Spinal cord (tissue), 10 donors: ENCODE data around the gene PDZD2. TPM values are rescaled to one million over a fixed set of nuclear protein-coding genes. Genes with fewer than 3 reads are reported as not detected.
A peak's percentile ranks its signal among the peaks of the same experiment; 100 is the strongest.
"Not testable (repeated sequence)": the region's sequence is repeated elsewhere in the genome, so short reads cannot be mapped to it uniquely, and the experiment has no call there.

Experiments
- DNase-seq, 6 donors: peaks; one replicate each; pipeline versions ENCODE4 v3.0.0 to v3.0.0-alpha.2; 2013 to 2015; ENCODE audit warnings: low spot score in 6 of 6, low read depth in 4 of 6
- H3K27ac ChIP-seq: one replicate; pipeline ENCODE4 v1.5.1; 2013; ENCODE audit warnings: low read depth, low read length, control low read depth
- H3K27me3 ChIP-seq: one replicate; pipeline ENCODE4 v1.6.1; 2013; ENCODE audit warnings: low read length; ENCODE audit not compliant: control insufficient read depth, insufficient read depth
- H3K36me3 ChIP-seq: one replicate; pipeline ENCODE4 v1.6.1; 2013; ENCODE audit warnings: low read length; ENCODE audit not compliant: control insufficient read depth, insufficient read depth
- H3K4me1 ChIP-seq: one replicate; pipeline ENCODE4 v1.6.1; 2013; ENCODE audit warnings: low read length; ENCODE audit not compliant: control insufficient read depth, insufficient read depth
- H3K4me3 ChIP-seq: one replicate; pipeline ENCODE4 v1.5.1; 2013; ENCODE audit warnings: low read depth, low read length, control low read depth
- H3K9me3 ChIP-seq: one replicate; pipeline ENCODE4 v1.6.1; 2013; ENCODE audit warnings: low read length; ENCODE audit not compliant: control insufficient read depth, insufficient read depth
- WGBS: methylation state at CpG from one replicate; pipeline ENCODE4 v1.1.5; 2013; ENCODE audit warnings: missing lambda C conversion rate; ENCODE audit not compliant: insufficient coverage; 5-methylcytosine and 5-hydroxymethylcytosine counted together
- polyA plus RNA-seq, 2 donors: library from polyadenylated mRNA; unstranded; fragments of 120-200 nt; gene quantifications; one replicate each; pipeline ENCODE4 v1.2.1, GENCODE V29; 2013; ENCODE audit not compliant: insufficient read length in 2 of 2
- total RNA-seq, 2 donors: library from RNA; depleted of rRNA in 1 of 2; stranded (reverse); fragments of 120-200 nt in 1 of 2; fragments of >200 nt in 1 of 2; gene quantifications; one replicate each; pipeline versions ENCODE4 v1.2.3 to v1.2.4, GENCODE V29; 2013 to 2014
- donor health status: healthy.

The PDZD2 gene
- total and polyA plus RNA-seq, 4 donors: 22.1 to 40.2 (median 34.9) TPM

GRCh38 chr5:31768046-31768445, 129.1 kb downstream of the PDZD2 start:
- no peak for DNase-seq
- H3K27me3 ChIP-seq: no peaks in the 10 kb centered on the region
- 98% methylated on average over 6 of the region's 6 CpGs for WGBS

GRCh38 chr5:31768784-31769183, 129.9 kb downstream of the PDZD2 start:
- no peak for DNase-seq
- Histone ChIP-seq H3K4me1 (peaks cover 3% of the 10 kb centered on the region), H3K27ac (no peak overlapping the region), H3K9me3 (no peaks in the 10 kb centered on the region), H3K4me3 (no peak overlapping the region), H3K36me3 (no peaks in the 10 kb centered on the region), H3K27me3 (no peaks in the 10 kb centered on the region)
- WGBS: 95% methylated on average over 9 of the region's 9 CpGs

More at GRCh38 chr5:31768046-31768445, 129.1 kb downstream of the PDZD2 start:
- Histone ChIP-seq H3K27ac (no peak overlapping the region), H3K4me1 (peaks cover 3% of the 10 kb centered on the region), H3K9me3 (no peaks in the 10 kb centered on the region), H3K4me3 (no peak overlapping the region), H3K36me3 (no peaks in the 10 kb centered on the region)

- 89% methylated on average over 3 of the region's 3 CpGs for WGBS
- DNase-seq: no peak
- Histone ChIP-seq H3K9me3 (no peaks in the 10 kb centered on the region), H3K4me1 (peaks cover 3% of the 10 kb centered on the region), H3K27ac (no peak overlapping the region), H3K4me3 (no peak overlapping the region), H3K36me3 (no peaks in the 10 kb centered on the region), H3K27me3 (no peaks in the 10 kb centered on the region)
Observed at GRCh38 chr5:31769530-31769929, 130.6 kb downstream of the PDZD2 start.

GRCh38 chr5:31770132-31770720, 131.3 kb downstream of the PDZD2 start:
- no peak overlapping the region for H3K4me3 ChIP-seq
- no peak overlapping the region for H3K27ac ChIP-seq
- WGBS: 29% methylated on average over 6 of the region's 7 CpGs
- no peaks in the 10 kb centered on the region for H3K27me3 ChIP-seq
- no peaks in the 10 kb centered on the region for H3K9me3 ChIP-seq
- peak in 1 of 6 donors; percentile 30 for DNase-seq
- H3K4me1 ChIP-seq: peaks cover 3% of the 10 kb centered on the region
- H3K36me3 ChIP-seq: no peaks in the 10 kb centered on the region

- Histone ChIP-seq H3K9me3 (peaks cover 2% of the 10 kb centered on the region), H3K36me3 (no peaks in the 10 kb centered on the region), H3K27ac (no peak overlapping the region), H3K27me3 (no peaks in the 10 kb centered on the region), H3K4me3 (no peak overlapping the region), H3K4me1 (peaks cover 6% of the 10 kb centered on the region)
- DNase-seq: no peak
- WGBS: 56% methylated on average over 1 of the region's 1 CpG
Observed at GRCh38 chr5:31770998-31771397, 132.1 kb downstream of the PDZD2 start.

GRCh38 chr5:31771500-31771899, 132.6 kb downstream of the PDZD2 start:
- Histone ChIP-seq H3K27me3 (no peaks in the 10 kb centered on the region), H3K27ac (no peak overlapping the region), H3K36me3 (no peaks in the 10 kb centered on the region), H3K9me3 (peaks cover 2% of the 10 kb centered on the region), H3K4me1 (peaks cover 6% of the 10 kb centered on the region), H3K4me3 (no peak overlapping the region)
- WGBS: no CpG with 5 or more reads among the region's 2 CpGs
- no peak for DNase-seq

- not testable (repeated sequence) for H3K27ac ChIP-seq
Observed at GRCh38 chr5:31776294-31776693, 137.4 kb downstream of the PDZD2 start.

GRCh38 chr5:31776976-31777651, 138.2 kb downstream of the PDZD2 start:
- Histone ChIP-seq H3K4me3 (no peak overlapping the region), H3K27ac (no peak overlapping the region), H3K27me3 (no peaks in the 10 kb centered on the region), H3K36me3 (no peaks in the 10 kb centered on the region), H3K9me3 (peaks cover 2% of the 10 kb centered on the region), H3K4me1 (peaks cover 2% of the 10 kb centered on the region)
- WGBS: 91% methylated on average over 30 of the region's 41 CpGs
- no peak for DNase-seq

More at GRCh38 chr5:31776294-31776693, 137.4 kb downstream of the PDZD2 start:
- DNase-seq, H3K36me3 ChIP-seq, H3K4me3 ChIP-seq, H3K4me1 ChIP-seq, H3K27me3 ChIP-seq, H3K9me3 ChIP-seq: not testable (repeated sequence)
- no CpG with 5 or more reads among the region's 6 CpGs for WGBS

- 81% methylated on average over 4 of the region's 5 CpGs for WGBS
- Histone ChIP-seq H3K4me1 (peaks cover 5% of the 10 kb centered on the region), H3K9me3 (no peaks in the 10 kb centered on the region), H3K27me3 (no peaks in the 10 kb centered on the region), H3K27ac (no peak overlapping the region), H3K36me3 (no peaks in the 10 kb centered on the region), H3K4me3 (no peak overlapping the region)
- DNase-seq: no peak
Observed at GRCh38 chr5:31781772-31782171, 142.8 kb downstream of the PDZD2 start.

GRCh38 chr5:31783086-31783645, 144.2 kb downstream of the PDZD2 start:
- no peak overlapping the region for H3K4me3 ChIP-seq
- DNase-seq: peak in 1 of 6 donors; percentile 28
- H3K27ac ChIP-seq: no peak overlapping the region
- peaks cover 5% of the 10 kb centered on the region for H3K4me1 ChIP-seq
- no peaks in the 10 kb centered on the region for H3K36me3 ChIP-seq
- no peaks in the 10 kb centered on the region for H3K27me3 ChIP-seq
- 78% methylated on average over 8 of the region's 10 CpGs for WGBS
- H3K9me3 ChIP-seq: no peaks in the 10 kb centered on the region
